Caco-2 (cell line): Measurements from ENCODE around the gene MEGF6. TPM values are rescaled to one million over a fixed set of nuclear protein-coding genes. Genes with fewer than 3 reads are reported as not detected.
"Not testable (repeated sequence)": the region's sequence is repeated elsewhere in the genome, so short reads cannot be mapped to it uniquely, and the experiment has no call there.

ENCODE experiments used
- BruUV-seq: library from RNA; stranded (reverse); fragments of 400-500 nt; replicated peaks from 2 replicates; lab custom pipeline; 2021; lab: Mats Ljungman, UMichigan
- CTCF ChIA-PET: fragments of 300-600 bp; sonication (Branson Sonifier 250); formaldehyde crosslinking; loops from one replicate; lab custom pipeline; 2022; ENCODE audit warnings: antibody characterized with exemption; lab: Charles Lee
- POLR2A ChIA-PET: fragments of 300-600 bp; sonication (Branson Sonifier 250); formaldehyde crosslinking; loops from one replicate; lab custom pipeline; 2022; ENCODE audit warnings: antibody characterized with exemption; lab: Charles Lee
- DNase-seq, 2 experiments: peaks; one replicate each; pipeline versions ENCODE4 v3.0.0 to v3.0.0-alpha.2; 2020 to 2022
- H3K27me3 ChIP-seq: replicated peaks from 2 replicates; pipeline ENCODE4 v1.6.0; 2011; ENCODE audit warnings: low read length; ENCODE audit not compliant: control insufficient read depth, insufficient read depth
- H3K36me3 ChIP-seq: 2 replicates; pipeline ENCODE4 v1.5.1; 2011; ENCODE audit warnings: low read length; ENCODE audit not compliant: control insufficient read depth, insufficient read depth
- H3K4me1 ChIP-seq: fragments of 250-450 bp; sonication (Bioruptor Pico); 2 replicates; pipeline ENCODE4 v1.5.1; 2020; ENCODE audit warnings: mild to moderate bottlenecking
- H3K4me3 ChIP-seq: 2 replicates; pipeline ENCODE4 v1.5.1; 2011; ENCODE audit warnings: low read depth, mild to moderate bottlenecking, control low read depth, low read length
- H3K9me3 ChIP-seq: fragments of 250-450 bp; sonication (Bioruptor Pico); 2 replicates; pipeline ENCODE4 v1.5.1; 2020; ENCODE audit warnings: mild to moderate bottlenecking, moderate library complexity
- H3K27ac Mint-ChIP-seq: one replicate; pipeline ENCODE4 v1.8.0; 2022; ENCODE audit warnings: mixed read lengths; ENCODE audit not compliant: unreplicated experiment
- H3K27me3 Mint-ChIP-seq: one replicate; pipeline ENCODE4 v1.8.0; 2022; ENCODE audit warnings: mixed read lengths; ENCODE audit not compliant: insufficient read depth, unreplicated experiment
- H3K36me3 Mint-ChIP-seq: one replicate; pipeline ENCODE4 v1.8.0; 2022; ENCODE audit warnings: mild to moderate bottlenecking, mixed read lengths; ENCODE audit not compliant: insufficient read depth, unreplicated experiment
- H3K4me1 Mint-ChIP-seq: one replicate; pipeline ENCODE4 v1.8.0; 2022; ENCODE audit warnings: low read depth, mixed read lengths; ENCODE audit not compliant: unreplicated experiment
- H3K4me3 Mint-ChIP-seq: one replicate; pipeline ENCODE4 v1.8.0; 2022; ENCODE audit warnings: mild to moderate bottlenecking, moderate library complexity, mixed read lengths; ENCODE audit not compliant: unreplicated experiment
- H3K9me3 Mint-ChIP-seq: one replicate; pipeline ENCODE4 v1.8.0; 2022; ENCODE audit warnings: mixed read lengths; ENCODE audit not compliant: unreplicated experiment
- CTCF ChIP-seq, 2 experiments: fragments of 200-600 bp in 1 of 2; IDR thresholded peaks; 1 replicate in 1 of 2; 2 replicates in 1 of 2; pipeline versions ENCODE4 v1.5.1 to v1.8.0; 2011 to 2022; ENCODE audit warnings: antibody characterized with exemption in 1 of 2, control low read depth in 1 of 2, inconsistent platforms in 1 of 2, low read depth in 1 of 2, low read length in 1 of 2, mild to moderate bottlenecking in 1 of 2, moderate library complexity in 1 of 2; ENCODE audit not compliant: insufficient read depth in 1 of 2, severe bottlenecking in 1 of 2, unreplicated experiment in 1 of 2
- intact Hi-C: fragments of 100-400 bp; cut with micrococcal nuclease; formaldehyde crosslinking; loops from one replicate; pipeline ENCODE4 v1.10.0; 2022; ENCODE audit not compliant: unreplicated experiment
- total RNA-seq: library from RNA; stranded (reverse); gene quantifications from 2 replicates; pipeline ENCODE4 v1.2.3, GENCODE V29; 2022

Gene MEGF6
- total RNA-seq, 1 experiment from 2014 or later, result 13.3 TPM

GRCh38 chr1:3584915-3585314 lies 26.4 kb downstream of the MEGF6 start:
- intact Hi-C loops, result no loop called here
- no TSS peak for BruUV-seq
- ChIA-PET CTCF (no interaction called here), POLR2A (no interaction called here)
- Histone ChIP-seq H3K4me3 (no peak overlapping the region), H3K27me3 (no peaks in the 10 kb centered on the region), H3K9me3 (no peaks in the 10 kb centered on the region; the same call in 1 of the 2 replicates), H3K4me1 (0 out of 2 replicates have a peak, but pooled peaks cover 3% of the 10 kb centered on the region), H3K36me3 (no peaks in the 10 kb centered on the region)
- Mint-ChIP-seq H3K9me3 (no peaks in the 10 kb centered on the region), H3K36me3 (peaks cover 5% of the 10 kb centered on the region), H3K27ac (no peak overlapping the region), H3K4me1 (no peaks in the 10 kb centered on the region), H3K4me3 (no peak overlapping the region), H3K27me3 (no peaks in the 10 kb centered on the region)
- no peak for TF ChIP-seq CTCF (IDR thresholded peaks at IDR 0.05; ENCODE audit: insufficient read depth in 1 of 2, low read depth in 1 of 2, low read length in 1 of 2, severe bottlenecking in 1 of 2, unreplicated experiment in 1 of 2)
- no peak for DNase-seq

- H3K9me3 Mint-ChIP-seq, H3K4me3 Mint-ChIP-seq, intact Hi-C loops, H3K27ac Mint-ChIP-seq, POLR2A ChIA-PET, H3K9me3 ChIP-seq, H3K4me1 Mint-ChIP-seq, CTCF ChIA-PET, H3K27me3 ChIP-seq, DNase-seq, H3K4me1 ChIP-seq, H3K4me3 ChIP-seq, H3K27me3 Mint-ChIP-seq, H3K36me3 ChIP-seq, H3K36me3 Mint-ChIP-seq, BruUV-seq: not testable (repeated sequence)
These were observed 27.6 kb downstream of the MEGF6 start for GRCh38 chr1:3583751-3584150.

- TF ChIP-seq CTCF (IDR thresholded peaks at IDR 0.05; ENCODE audit: insufficient read depth in 1 of 2, low read depth in 1 of 2, low read length in 1 of 2, severe bottlenecking in 1 of 2, unreplicated experiment in 1 of 2), result no peak
- no TSS peak for BruUV-seq
- Mint-ChIP-seq H3K9me3 (no peaks in the 10 kb centered on the region), H3K4me1 (no peaks in the 10 kb centered on the region), H3K27ac (no peak overlapping the region), H3K4me3 (no peak overlapping the region), H3K36me3 (no peaks in the 10 kb centered on the region), H3K27me3 (no peaks in the 10 kb centered on the region)
- no peaks in the 10 kb centered on the region for H3K4me1 ChIP-seq
- POLR2A ChIA-PET, result no interaction called here
- intact Hi-C loops, result no loop called here
- no peaks in the 10 kb centered on the region for H3K27me3 ChIP-seq
- no peaks in the 10 kb centered on the region for H3K36me3 ChIP-seq
- DNase-seq, result no peak
- H3K9me3 ChIP-seq, result no peaks in the 10 kb centered on the region; the same call in 1 of the 2 replicates
- H3K4me3 ChIP-seq, result no peak overlapping the region
- CTCF ChIA-PET, result interaction anchor here (0.8 kb wide), 1 partner anchor 38 kb away, joined by 3 read pairs; no protein-coding TSS in a partner anchor
These were observed 29.8 kb downstream of the MEGF6 start for GRCh38 chr1:3581296-3582036.
